ENCODE results near the gene ZNF467.

ZNF467 gene

DNA sequence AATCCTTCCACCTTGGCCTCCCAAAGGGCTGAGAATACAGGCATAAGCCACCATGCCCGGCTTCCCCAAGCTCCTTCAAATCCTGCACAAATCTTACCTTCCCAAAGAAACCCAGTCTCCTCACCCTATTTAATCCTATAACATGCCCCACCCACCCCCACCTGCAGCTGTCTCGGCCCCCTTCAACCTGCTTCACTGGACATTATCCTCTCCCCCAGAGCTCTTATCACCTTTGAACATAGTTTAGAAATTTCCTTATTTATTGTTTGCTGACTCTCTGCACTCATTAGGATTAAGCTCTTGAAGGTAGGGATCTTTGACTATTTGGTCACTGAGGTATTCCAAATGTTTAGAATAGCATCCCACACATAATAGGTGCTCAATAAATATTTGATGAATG lies 3.5 kb downstream of the ZNF467 start:
- DNase-seq = no peak

DNA sequence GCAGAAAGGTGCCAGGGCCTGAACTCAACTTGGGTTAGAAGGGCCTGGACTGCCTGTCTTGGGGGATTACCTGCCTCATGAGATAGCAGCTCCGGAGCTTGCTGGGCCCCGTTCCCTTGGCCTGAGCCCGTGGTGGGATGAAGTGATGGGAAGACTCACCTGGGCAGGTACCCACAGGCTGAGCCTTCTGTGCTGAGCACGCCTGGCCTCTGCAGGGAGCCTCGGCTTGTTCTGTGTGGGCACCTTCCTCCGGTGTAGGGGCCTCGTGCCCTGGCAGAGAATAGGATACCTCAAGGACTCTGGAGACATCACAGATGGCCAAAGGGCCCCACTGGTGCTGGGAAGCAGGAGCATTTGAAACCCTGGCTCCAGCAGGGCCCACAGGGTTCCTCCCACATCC lies 4.5 kb downstream of the ZNF467 start:
- no peak for DNase-seq

DNA sequence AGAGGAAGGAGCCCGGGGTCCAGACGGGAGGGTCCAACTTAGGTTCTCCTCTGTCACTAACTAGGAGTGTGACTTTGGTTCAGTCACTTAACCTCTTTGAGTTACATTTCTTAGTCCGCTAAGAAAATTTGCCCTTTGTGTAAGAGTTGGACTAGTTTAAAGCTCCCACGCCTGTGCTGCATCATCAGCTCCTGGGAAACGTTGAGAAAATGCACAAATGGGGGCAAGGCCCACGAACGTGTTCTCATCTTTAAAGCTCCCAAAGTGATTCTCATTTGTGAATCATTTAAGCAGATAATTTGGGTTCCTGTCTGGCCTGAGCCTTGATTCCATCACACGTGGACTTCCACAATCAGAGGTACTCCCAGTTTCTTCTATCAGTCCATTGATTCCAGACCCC lies 6.3 kb downstream of the ZNF467 start:
- DNase-seq = no peak

DNA sequence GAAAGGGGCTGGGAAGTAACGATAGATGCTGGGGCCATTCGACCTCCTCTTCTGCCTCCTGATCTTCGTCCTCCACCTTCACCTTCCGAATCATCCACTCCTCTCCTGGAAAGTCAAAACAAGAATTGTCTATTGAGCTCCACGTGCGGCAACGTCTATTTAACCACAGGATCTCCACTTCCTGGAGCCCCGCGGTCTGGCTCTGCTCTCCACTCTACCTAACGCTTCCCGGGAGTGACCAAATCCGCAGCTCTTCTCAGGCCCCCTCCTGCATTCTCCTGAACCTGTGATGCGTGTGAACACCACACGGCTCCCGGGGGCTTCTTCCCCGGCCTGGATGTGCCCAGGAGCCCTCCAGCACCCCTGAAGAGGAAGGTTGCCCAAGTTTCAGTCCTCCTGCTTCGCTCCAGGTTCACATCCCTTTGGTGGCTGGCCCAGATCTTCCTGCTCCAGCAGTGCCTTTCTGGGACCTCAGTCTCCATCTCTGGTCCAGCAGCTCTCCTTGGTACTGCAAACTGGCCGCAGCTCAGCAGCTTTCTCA lies 7.2 kb downstream of the ZNF467 start:
- DNase-seq = no peak

DNA sequence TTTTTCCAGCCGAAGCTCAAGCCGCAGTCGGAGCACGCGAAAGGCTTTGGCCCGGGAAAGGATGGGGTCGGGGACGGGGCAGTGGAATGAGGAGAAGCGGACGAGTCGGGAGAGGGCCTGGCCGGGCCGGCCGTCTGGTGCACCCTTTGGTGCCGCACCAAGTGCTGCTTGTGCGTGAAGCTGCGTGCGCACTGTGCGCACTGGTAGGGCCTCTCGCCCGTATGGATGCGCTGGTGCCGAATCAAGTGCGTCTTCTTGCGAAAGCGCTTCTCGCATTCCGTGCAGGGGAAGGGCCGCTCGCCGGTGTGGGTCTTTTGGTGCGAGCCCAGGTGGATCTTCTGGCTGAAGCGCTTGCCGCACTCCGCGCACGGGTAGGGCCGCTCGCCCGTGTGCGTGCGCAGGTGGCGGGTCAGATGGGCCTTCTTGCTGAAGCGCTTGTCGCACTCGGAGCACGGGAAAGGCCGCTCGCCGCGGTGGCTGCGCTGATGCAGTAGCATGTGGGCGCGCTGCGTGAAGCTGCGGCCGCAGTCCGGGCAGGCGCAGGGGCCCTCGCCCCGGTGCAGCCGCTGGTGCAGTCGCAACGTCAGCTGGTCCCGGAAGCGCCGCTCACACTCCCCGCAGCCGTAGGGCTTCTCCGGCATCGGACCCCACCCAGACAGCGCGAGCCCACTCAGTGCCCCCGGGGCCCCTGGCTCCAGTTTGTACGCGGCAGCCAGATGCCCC lies 7.8 kb downstream of the ZNF467 start:
- peak in 1 of 14 donors; percentile 43 for DNase-seq

DNA sequence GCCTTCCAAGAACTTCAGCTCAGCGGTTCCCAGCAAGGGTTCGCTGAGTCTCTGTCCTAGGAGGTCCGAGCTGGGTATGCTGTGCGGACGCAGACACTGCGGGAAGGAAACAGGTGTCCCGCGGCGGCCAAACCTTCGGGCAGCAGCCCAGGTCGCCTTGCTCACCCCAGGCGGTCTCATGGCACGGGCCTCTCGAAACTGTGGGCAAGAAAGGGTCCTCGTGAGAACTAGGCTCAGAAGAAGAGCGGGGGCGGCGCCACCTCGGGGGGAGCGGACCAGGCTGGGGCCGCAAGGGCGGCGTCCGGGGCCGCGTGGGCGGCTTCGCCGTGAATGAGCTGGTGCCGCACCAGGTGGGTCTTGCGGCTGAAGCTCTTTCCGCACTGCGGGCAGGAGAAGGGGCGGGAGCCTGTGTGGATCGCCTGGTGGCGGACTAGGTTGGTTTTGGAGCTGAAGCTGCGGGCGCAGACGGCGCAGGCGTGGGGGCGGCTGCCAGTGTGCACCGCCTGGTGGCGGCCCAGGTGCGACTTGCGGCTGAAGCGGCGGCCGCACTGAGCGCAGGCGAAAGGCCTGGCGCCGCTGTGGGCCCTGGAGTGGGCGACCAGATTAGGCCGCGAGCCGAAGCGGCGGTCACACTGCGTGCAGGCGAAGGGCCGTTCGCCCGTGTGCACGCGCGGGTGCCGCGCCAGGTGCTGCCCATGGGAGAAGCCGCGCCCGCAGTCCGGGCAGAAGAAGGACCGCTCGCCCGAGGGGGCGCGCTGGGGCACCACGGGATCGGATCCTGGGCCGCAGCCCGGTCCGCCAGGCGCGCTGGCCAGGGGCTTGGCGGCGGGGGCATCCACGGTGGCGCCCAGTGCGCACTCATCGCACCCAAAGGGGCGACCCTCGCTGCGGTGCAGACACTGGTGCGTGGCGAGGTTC lies 8.6 kb downstream of the ZNF467 start:
- DNase-seq = peak in 1 of 14 donors; percentile 50

DNA sequence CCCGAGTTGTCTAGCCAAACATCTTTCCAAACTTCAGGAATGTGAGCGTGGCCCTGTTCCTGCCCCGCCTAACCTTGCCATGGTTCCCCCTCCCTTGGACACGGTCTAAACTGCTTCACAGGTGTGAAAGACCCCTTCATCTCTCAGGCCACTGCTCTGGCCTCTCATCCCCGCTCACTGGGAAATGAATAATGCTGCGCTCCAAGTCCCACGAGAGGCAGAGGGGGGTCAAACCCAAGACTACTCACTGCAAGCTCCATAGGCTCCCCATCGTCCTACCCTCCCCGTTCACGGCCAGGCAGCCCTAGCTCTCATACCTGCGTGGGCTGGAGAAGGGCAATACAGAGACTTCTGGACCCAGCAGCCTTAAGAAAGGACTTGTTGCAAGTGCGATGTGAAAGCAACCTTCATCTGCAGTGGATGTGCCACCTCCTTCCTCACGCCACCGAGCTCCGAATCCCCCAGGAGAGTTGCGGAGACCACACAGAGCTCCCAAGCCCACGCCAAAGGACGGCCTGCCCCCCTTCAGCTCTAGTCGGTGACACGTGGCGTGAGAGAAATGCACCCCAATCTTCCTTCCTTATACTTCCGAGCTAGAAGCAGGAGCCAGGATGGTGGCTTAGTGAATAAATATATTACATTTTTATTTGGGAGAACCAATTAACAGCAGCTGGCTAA lies 9.7 kb downstream of the ZNF467 start:
- no peak for DNase-seq

DNA sequence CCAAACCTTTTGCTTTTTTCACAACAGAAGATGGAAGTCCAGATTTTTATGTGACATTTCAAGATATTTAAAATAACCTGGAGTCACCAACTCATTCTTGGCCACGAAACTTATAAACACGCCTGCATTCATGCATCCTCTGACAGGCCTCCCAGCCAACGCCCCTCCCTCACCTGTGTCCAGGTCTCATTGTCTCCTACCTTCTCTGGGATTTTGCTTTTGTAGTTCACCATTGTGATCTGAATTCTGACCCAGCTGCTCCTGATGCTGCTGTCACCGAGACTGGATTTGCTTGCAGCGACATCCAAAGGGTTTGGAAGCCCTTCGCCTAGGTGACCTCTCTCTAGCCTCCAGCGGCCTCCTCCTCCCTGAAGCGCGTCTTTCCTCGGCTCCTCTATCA lies 10.8 kb downstream of the ZNF467 start:
- DNase-seq = no peak

DNA sequence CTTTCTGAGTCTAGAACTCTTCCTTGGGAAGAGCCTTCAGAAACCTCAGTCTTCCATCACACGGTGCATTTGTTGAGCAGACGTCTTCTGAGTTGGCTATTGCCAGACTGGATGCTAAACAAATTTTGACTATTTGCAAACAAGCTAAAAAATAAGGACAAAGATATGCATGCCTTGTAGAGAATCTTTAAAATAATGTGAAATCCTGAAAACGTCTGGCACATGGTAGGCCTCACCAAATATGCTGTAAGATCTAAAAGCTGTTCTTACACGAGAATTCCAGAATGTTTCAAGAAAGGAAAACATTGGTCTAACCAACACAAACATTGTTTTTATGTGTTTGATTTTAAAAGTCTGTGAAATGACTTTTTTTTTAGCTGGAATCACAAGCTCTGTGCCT lies 11.3 kb downstream of the ZNF467 start:
- DNase-seq = no peak

DNA sequence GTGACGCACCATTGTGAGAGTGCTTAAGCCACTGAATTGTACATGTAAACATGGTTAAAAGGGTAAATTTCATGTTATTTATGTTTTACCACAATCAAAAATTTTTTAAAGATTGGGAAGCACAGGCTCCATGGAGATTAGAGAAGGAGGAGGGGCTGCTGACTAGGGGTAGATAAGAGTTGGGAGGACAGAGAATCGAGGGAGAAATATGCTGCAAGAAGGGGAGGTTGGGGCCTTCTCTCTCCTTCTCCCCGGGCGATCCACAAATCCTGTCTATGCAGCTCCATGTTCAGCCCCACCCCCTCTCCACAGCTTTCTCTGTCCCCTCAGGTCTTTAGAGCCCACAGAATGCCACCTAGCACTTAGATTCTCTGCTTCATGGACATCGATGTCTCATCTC lies 12.1 kb downstream of the ZNF467 start:
- DNase-seq = no peak

DNA sequence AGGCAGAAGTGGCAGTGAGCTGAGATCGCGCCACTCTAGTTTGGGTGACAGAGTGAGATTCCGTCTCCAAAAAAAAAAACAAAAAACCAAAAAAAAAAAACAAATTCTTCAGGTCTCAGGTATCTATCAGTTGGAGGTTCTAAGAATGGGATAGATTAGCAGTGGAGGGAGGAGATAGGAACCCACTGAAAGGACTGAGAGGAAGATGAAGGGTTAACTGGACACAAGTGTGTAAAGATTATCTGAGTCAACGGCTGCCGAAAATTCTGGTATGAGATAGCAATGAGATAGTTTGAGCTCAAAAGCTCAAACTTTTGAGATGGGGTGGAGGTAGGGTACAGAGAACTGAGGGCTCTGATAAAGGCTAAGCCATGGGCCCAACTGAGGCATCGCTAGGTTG lies 12.8 kb downstream of the ZNF467 start:
- DNase-seq = no peak

DNA sequence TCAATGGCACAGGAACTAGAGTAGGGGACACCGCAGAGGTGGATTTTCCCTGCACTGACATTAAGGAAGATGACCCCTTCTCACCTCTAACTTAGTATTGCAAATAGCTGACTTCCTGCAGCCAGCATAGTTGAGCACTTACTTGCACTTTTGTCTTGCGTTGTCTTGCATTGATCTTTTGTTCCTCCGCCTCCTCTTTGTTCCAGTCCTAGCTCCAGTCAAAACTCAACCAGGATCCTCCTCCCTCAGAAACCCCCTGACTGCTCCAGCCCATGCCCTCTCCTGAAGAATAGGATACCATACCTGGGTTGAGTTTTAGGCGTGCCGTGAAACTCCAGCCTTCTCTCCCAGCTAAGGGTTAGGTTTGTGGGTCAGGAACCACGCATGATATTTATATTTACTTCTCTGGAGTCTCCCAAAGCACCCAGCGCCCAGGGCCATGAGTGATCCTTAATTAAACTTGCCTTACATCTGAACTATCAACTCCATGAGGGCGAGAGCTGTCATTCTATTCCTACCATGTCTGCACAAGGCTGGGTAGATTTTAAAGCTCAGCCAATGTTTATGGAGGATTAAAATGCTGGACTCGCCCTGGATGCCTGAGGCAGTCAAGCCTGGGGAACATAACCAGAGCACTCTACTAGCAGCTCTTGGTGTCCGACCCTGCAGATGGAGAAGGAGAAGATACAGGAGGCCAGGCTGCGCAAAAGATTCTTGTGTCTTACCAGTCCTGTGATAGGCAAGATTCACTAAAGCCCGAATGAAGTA lies 14.1 kb downstream of the ZNF467 start:
- no peak for DNase-seq

DNA sequence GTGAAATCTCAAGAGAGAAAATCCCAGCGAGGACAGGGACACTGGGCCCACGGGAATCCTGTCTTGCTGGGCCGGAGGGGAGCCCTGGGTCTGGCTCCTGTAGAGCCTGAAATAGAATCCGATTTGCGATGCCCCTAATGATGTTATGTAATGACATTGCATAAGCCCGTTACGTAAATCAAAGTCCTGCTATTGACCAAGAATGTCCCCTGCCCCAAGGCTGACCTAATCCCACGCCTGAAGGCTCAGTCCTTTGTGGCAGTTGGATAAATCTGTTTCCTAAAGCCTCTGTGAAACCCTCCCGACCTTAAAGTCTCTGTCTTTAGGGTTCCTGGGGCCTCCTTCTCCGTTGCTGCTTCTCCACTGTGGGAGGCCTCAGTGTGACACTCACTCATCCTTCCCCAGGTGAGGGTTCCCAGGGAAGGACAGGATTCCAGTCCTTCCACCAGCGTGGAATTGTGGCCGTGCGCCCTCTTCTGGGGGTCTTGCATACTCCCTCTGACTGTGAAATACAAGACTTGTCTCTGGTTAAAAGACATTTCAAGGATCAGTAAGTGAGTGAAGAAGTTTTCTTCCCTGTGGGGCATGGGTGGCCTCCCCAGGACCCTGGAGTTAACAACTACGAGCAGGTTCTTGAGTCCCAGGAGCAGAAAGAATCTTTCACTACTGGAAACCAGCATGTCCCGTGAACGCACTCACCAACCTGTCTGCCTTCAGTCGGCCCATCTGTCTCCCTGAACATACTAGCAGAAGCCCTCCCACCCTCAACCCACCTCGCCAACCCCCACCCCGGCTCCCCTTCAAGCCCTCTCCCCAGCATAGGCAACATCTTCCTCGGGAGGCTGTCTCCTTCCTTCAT lies 19.8 kb downstream of the ZNF467 start:
- DNase-seq = peak in 1 of 14 donors; percentile 10

DNA sequence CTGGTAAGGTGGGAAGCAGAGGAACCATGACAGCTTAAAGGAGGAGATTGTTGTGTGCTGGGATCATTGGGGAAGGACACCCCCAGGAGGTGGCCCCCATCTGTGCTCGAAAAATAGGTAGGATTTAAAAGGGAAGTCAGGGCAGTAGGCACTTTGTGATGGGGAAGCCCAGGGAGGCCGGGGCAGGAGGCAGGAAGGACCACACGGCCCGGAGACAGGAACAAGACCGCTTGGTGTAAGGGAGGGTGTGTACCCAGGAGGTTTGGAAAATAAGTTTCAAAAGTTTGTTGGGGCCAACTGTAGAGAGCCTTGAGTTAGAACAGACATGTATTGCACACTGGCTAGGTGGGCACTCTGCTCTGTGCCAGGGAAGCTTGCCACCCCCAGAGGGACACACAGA lies 20.7 kb downstream of the ZNF467 start:
- DNase-seq = no peak

DNA sequence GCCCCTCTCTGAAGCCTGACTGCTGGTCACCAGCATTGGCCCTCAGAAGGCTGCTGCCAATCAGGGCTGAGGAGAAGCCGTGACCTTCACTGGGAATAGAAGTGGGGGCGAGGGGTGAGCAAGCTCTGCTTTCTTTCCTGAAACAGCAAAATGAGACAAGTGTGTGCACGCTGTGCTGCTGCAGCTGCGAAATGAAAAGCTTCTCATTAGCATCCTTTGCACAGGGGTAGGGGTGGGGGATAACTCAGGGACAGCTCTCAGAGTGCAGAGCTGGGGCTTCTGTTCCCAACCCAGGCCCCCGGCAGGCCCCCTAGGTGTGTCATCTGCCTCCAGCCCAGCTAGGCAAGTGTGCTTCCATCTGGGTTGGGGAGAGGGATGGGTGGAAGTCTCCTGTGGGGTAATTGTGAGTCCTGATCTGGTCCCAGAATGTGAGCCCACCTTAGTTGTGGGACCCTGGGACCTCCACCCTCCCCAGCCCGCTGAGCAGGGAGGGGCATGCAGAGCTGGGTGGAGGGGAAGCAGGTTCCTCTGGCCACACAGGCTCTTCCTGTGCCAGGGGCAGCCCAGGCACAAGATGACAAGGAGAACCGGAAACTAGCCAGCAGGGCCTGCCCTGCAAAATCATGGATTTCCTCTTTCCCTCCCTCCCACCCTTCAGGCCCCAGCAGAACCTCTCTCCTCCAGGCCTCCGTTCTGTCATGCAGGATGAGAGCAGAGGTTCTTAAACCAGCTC lies 22.2 kb downstream of the ZNF467 start:
- DNase-seq = no peak

DNA sequence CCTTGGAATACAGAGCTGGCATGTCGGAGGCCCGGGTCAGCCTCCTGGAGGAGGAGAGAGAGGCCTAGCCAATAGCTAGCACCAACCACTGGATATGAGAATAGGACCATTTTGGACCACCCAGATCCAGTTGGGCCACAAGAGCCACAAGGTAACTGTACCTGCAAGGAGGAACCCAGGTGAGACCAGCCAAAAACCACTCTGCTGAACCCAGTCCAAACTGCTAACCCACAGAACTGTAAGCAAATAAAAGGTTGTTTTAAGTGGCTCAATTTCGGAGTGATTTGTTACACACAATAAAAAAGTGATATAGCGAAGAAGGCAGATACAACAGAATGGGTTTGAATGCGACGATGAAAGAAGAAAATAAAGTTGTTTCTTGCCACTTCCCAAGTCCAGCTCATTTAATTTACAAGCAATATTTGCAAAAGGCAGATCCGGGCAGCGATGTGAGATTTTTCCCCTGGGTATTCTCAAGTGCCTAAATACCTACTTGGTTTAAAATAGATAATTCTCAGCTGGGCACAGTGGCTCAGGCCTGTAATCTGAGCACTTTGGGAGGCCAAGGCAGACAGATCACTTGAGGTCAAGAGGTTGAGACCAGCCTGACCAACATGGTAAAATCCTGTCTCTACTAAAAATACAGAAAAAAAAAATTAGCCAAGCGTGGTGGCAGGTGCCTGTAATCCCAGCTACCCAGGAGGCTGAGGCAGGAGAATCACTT lies 23.1 kb downstream of the ZNF467 start:
- no peak for DNase-seq

DNA sequence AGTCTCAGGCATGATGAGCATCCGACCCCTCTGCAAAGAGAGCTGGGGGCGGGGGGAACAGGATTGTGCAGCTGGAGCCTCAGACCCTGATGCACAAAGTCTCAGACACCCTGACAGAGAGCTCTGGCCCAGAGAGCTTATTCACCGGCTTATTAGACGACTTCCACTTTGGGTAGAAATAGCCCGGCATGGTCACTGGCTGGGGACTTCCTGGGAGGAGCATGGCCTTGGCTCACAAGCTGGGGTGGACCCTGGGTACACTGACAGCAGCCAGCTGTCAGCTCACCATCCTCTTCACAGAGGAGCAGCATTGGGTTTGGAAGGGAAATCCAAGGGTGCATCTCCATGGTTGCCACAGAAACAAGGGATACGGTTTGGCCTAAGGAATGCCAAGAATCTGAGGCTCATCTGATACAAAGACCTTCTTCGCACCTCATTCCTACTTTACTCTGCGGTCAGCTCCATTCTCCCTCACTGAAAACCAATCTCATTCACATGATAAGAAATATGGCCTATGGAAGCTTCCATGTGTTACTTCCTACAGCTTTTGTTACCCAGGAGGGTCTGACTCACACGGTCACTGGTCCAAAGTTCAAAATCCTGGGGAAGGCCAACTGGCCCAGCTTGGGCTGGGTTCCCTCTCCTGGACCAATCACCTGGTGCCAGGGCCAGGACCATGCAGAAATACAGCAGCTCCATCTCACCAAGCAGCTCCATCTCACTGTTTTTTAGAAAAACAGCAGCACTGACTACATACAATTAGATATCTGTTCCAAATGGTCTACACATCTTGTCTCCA lies 25.1 kb downstream of the ZNF467 start:
- DNase-seq = no peak

DNA sequence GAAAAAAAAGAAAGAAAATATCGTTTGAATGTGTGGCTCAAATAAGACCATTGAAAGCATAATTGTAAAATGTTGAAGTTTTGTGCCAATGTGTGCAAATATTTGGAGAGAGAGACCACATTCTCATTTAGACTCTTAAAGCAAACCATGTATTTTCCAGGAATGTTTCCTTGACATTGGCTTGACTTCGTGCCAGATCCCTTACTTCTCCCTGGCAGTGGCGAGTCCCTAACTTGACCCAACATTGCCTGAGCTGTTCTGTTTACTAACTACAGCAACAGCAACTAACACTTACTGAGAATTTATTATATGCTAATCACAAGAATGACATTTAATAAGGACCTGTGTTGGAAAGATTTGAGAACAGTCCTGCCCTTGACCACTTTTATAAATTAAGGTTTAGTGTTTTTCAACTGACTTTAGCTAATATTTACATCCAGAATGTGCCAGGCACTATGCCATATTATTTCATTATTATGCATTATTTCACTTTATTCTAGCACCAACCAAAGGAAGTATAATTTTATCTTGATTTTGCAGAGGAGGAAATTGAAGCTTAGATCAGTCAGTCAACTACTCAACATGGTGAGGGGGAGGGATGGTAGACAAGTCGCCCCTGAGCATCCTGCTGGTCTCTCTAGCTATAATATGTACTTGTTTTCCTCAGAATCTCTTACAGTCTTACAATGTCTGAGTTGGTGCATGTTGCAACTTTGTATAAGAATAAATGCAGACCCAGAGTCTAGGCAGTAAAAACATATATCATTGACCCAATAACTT lies 29.7 kb downstream of the ZNF467 start:
- no peak for DNase-seq

All from C1 segment of cervical spinal cord (tissue), 14 donors.